K562 (cell line): ENCODE results near the gene PLA2G4F.

Experiments
- MYNN ChIP-seq, 2 experiments: sonication (generic); formaldehyde crosslinking in 1 of 2; IDR thresholded peaks; 2 replicates each; pipeline versions ENCODE4 v1.5.0 to v1.6.1; 2016 to 2020; ENCODE audit warnings: antibody characterized with exemption in 1 of 2, missing genetic modification reagents in 1 of 2
- ZNF232 ChIP-seq: sonication (generic); formaldehyde crosslinking; IDR thresholded peaks from 2 replicates; pipeline ENCODE4 v1.8.0; 2022; ENCODE audit warnings: mild to moderate bottlenecking, missing genetic modification reagents
- TF ChIP-seq, protein P1 (sequence below), 2 experiments: fragments of 450-650 bp; formaldehyde crosslinking in 1 of 2; IDR thresholded peaks; 2 replicates each; pipeline versions ENCODE4 v1.4.0 to v1.6.1; 2014 to 2020; ENCODE audit warnings: mild to moderate bottlenecking in 2 of 2, borderline replicate concordance in 1 of 2, low read depth in 1 of 2

GRCh38 chr15:42101861-42102260, 54.6 kb downstream of the PLA2G4F start:
- no peak for TF ChIP-seq MYNN (IDR thresholded peaks at IDR 0.05)
- no peak for TF ChIP-seq MYNN (CRISPR knock-in tag; IDR thresholded peaks at IDR 0.05)
- TF ChIP-seq ZNF232 (CRISPR knock-in tag) = no peak
- TF ChIP-seq, protein P1, sequence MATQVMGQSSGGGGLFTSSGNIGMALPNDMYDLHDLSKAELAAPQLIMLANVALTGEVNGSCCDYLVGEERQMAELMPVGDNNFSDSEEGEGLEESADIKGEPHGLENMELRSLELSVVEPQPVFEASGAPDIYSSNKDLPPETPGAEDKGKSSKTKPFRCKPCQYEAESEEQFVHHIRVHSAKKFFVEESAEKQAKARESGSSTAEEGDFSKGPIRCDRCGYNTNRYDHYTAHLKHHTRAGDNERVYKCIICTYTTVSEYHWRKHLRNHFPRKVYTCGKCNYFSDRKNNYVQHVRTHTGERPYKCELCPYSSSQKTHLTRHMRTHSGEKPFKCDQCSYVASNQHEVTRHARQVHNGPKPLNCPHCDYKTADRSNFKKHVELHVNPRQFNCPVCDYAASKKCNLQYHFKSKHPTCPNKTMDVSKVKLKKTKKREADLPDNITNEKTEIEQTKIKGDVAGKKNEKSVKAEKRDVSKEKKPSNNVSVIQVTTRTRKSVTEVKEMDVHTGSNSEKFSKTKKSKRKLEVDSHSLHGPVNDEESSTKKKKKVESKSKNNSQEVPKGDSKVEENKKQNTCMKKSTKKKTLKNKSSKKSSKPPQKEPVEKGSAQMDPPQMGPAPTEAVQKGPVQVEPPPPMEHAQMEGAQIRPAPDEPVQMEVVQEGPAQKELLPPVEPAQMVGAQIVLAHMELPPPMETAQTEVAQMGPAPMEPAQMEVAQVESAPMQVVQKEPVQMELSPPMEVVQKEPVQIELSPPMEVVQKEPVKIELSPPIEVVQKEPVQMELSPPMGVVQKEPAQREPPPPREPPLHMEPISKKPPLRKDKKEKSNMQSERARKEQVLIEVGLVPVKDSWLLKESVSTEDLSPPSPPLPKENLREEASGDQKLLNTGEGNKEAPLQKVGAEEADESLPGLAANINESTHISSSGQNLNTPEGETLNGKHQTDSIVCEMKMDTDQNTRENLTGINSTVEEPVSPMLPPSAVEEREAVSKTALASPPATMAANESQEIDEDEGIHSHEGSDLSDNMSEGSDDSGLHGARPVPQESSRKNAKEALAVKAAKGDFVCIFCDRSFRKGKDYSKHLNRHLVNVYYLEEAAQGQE (IDR thresholded peaks at IDR 0.05; ENCODE audit: borderline replicate concordance) = no peak
- TF ChIP-seq, protein P1 (CRISPR knock-in tag; IDR thresholded peaks at IDR 0.05; ENCODE audit: low read depth) = no peak
